ENCODE data around the gene IL6R. TPM values are rescaled to one million over a fixed set of nuclear protein-coding genes. Genes with fewer than 3 reads are reported as not detected.

The IL6R gene
- polyA plus RNA-seq, 1 experiment: 6.8 TPM

GRCh38 chr1:154429118-154429517 is 24.0 kb downstream of the IL6R start:
- no peak overlapping the region for H3K4me3 ChIP-seq (ENCODE audit: low read depth, low read length)
- POLR2A ChIA-PET: no interaction called here
- H3K27me3 ChIP-seq (ENCODE audit: control insufficient read depth, insufficient read depth, low read length): no peaks in the 10 kb centered on the region
- CTCF ChIA-PET: interaction anchor here (0.6 to 2.2 kb wide), 6 partner anchors 8 to 60 kb away, joined by 3 to 9 read pairs (median 4); no protein-coding TSS in a partner anchor
- TF ChIP-seq, protein P1, sequence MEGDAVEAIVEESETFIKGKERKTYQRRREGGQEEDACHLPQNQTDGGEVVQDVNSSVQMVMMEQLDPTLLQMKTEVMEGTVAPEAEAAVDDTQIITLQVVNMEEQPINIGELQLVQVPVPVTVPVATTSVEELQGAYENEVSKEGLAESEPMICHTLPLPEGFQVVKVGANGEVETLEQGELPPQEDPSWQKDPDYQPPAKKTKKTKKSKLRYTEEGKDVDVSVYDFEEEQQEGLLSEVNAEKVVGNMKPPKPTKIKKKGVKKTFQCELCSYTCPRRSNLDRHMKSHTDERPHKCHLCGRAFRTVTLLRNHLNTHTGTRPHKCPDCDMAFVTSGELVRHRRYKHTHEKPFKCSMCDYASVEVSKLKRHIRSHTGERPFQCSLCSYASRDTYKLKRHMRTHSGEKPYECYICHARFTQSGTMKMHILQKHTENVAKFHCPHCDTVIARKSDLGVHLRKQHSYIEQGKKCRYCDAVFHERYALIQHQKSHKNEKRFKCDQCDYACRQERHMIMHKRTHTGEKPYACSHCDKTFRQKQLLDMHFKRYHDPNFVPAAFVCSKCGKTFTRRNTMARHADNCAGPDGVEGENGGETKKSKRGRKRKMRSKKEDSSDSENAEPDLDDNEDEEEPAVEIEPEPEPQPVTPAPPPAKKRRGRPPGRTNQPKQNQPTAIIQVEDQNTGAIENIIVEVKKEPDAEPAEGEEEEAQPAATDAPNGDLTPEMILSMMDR (IDR thresholded peaks at IDR 0.05; ENCODE audit: insufficient read depth, low read depth, low read length): no peak
- no peak for DNase-seq (ENCODE audit: low read depth)
- no peaks in the 10 kb centered on the region; the same call in 1 of the 2 replicates for H3K36me3 ChIP-seq (ENCODE audit: control insufficient read depth, insufficient read depth, low read length)

DNA sequence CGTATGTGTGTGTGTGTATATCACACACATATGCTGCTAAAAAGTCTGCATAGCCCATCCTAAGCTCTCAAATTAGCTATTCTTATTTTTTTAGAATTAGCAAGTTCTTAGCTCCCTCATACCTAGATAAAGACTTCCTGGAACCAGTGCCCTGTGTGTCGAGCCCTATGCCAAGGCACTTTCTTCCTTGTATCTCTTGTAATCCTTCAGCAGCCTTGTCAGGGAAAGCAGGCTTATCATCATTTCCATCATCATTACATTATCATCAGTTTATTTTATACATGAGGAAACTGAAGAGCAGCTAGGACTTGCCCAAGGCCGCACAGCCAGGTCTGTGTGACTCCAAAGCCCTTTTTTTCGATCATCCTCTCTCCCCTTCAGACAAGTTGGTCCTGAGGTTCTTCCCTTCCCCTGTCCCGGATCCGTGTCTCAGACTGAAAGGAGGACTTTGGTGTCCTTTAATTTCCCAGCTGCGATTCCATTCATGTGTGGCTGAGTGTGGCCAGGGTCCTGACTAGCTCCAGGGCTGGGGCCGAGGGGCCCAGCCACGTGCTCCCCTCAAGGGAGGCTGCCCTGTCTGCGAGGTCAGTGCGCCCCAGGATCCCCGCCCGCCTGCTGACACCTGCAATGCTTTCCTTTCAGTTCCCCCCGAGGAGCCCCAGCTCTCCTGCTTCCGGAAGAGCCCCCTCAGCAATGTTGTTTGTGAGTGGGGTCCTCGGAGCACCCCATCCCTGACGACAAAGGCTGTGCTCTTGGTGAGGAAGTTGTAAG is 24.9 kb downstream of the IL6R start:
- DNase-seq (ENCODE audit: low read depth): no peak
- POLR2A ChIA-PET: no interaction called here
- H3K36me3 ChIP-seq (ENCODE audit: control insufficient read depth, insufficient read depth, low read length): no peaks in the 10 kb centered on the region; the same call in 1 of the 2 replicates
- TF ChIP-seq, protein P1 (IDR thresholded peaks at IDR 0.05; ENCODE audit: insufficient read depth, low read depth, low read length): no peak
- H3K27me3 ChIP-seq (ENCODE audit: control insufficient read depth, insufficient read depth, low read length): no peaks in the 10 kb centered on the region
- no peak overlapping the region for H3K4me3 ChIP-seq (ENCODE audit: low read depth, low read length)
- CTCF ChIA-PET: interaction anchor here (1.4 to 2.2 kb wide), 4 partner anchors 9 to 23 kb away, joined by 3 to 9 read pairs (median 4); no protein-coding TSS in a partner anchor

DNA sequence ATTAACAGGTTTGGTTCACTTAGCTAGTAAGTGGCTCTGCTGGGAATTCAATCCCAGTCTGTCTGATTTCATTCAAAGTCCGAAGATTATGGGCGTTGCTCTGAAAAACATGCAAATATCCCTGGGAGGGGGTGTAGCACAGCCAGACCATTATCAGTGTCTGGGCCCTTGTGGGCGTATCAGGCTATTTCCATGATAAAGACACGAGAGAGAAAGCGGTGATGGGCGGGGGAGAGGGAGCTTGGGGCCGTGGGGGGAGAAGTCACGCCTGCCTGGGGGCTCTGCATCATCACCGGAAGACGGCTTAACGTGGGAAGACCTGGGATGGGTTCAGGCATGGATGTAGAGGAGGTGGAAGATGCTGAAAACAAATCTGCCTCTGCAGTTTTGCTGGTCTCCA is 25.8 kb downstream of the IL6R start:
- ChIA-PET POLR2A (no interaction called here), CTCF (interaction anchor here (2.2 kb wide), 1 partner anchor 10 kb away, joined by 9 read pairs; no protein-coding TSS in a partner anchor)
- Histone ChIP-seq H3K36me3 (ENCODE audit: control insufficient read depth, insufficient read depth, low read length) (peaks cover 3% of the 10 kb centered on the region), H3K4me3 (ENCODE audit: low read depth, low read length) (no peak overlapping the region), H3K27me3 (ENCODE audit: control insufficient read depth, insufficient read depth, low read length) (no peaks in the 10 kb centered on the region)
- DNase-seq (ENCODE audit: low read depth): no peak
- TF ChIP-seq, protein P1 (IDR thresholded peaks at IDR 0.05; ENCODE audit: insufficient read depth, low read depth, low read length): no peak

GRCh38 chr1:154431586-154432373 is 26.6 kb downstream of the IL6R start:
- Histone ChIP-seq H3K4me3 (ENCODE audit: low read depth, low read length) (no peak overlapping the region), H3K36me3 (ENCODE audit: control insufficient read depth, insufficient read depth, low read length) (peaks cover 5% of the 10 kb centered on the region), H3K27me3 (ENCODE audit: control insufficient read depth, insufficient read depth, low read length) (no peaks in the 10 kb centered on the region)
- TF ChIP-seq, protein P1 (IDR thresholded peaks at IDR 0.05; ENCODE audit: insufficient read depth, low read depth, low read length): no peak
- DNase-seq (ENCODE audit: low read depth): peak; percentile 67
- ChIA-PET POLR2A (no interaction called here), CTCF (interaction anchor here (2.2 kb wide), 1 partner anchor 11 kb away, joined by 9 read pairs; no protein-coding TSS in a partner anchor)

Data from BJ (cell line).